Fibroblast of lung (primary cell): Measurements from ENCODE around the gene FRMPD2. TPM values are rescaled to one million over a fixed set of nuclear protein-coding genes. Genes with fewer than 3 reads are reported as not detected.

ENCODE experiments used
- DNase-seq, 2 donors: peaks; one replicate each; pipeline versions ENCODE4 v3.0.0 to v3.0.0-alpha.2; 2010; ENCODE audit warnings: low read depth in 2 of 2
- H2AFZ ChIP-seq: 2 replicates; pipeline ENCODE4 v1.5.1; 2012; ENCODE audit warnings: low read length, control low read depth, inconsistent platforms
- H3K27ac ChIP-seq: 2 replicates; pipeline ENCODE4 v1.5.1; 2011; ENCODE audit warnings: low read length, control low read depth; ENCODE audit not compliant: insufficient read depth
- H3K27me3 ChIP-seq: 2 replicates; pipeline ENCODE4 v1.5.1; 2011; ENCODE audit warnings: mild to moderate bottlenecking, low read length; ENCODE audit not compliant: control insufficient read depth, insufficient read depth
- H3K36me3 ChIP-seq: 2 replicates; pipeline ENCODE4 v1.5.1; 2011; ENCODE audit warnings: low read length; ENCODE audit not compliant: control insufficient read depth, insufficient read depth
- H3K4me1 ChIP-seq: 2 replicates; pipeline ENCODE4 v1.5.1; 2011; ENCODE audit warnings: low read length; ENCODE audit not compliant: control insufficient read depth, insufficient read depth; ENCODE audit errors: extremely low read depth
- H3K4me2 ChIP-seq: 2 replicates; pipeline ENCODE4 v1.5.1; 2011; ENCODE audit warnings: low read length, control low read depth; ENCODE audit not compliant: insufficient read depth; ENCODE audit errors: extremely low read depth
- H3K4me3 ChIP-seq, 4 experiments: fragments of 200-600 bp in 1 of 4; sonication (generic) in 1 of 4; replicated peaks in 1 of 4; 2 replicates each; pipeline ENCODE4 v1.5.1; 2011 to 2016; ENCODE audit warnings: low read length in 4 of 4, low read depth in 3 of 4, mild to moderate bottlenecking in 3 of 4, control low read depth in 2 of 4, inconsistent platforms in 1 of 4, mixed read lengths in 1 of 4; ENCODE audit not compliant: insufficient read depth in 1 of 4; ENCODE audit errors: control extremely low read depth in 1 of 4
- H3K79me2 ChIP-seq: 2 replicates; pipeline ENCODE4 v1.5.1; 2012; ENCODE audit warnings: mild to moderate bottlenecking, low read length, inconsistent platforms; ENCODE audit not compliant: control insufficient read depth, insufficient read depth
- H3K9ac ChIP-seq: 2 replicates; pipeline ENCODE4 v1.5.1; 2011; ENCODE audit warnings: mild to moderate bottlenecking, low read length, control low read depth; ENCODE audit not compliant: insufficient read depth
- H3K9me3 ChIP-seq: 2 replicates; pipeline ENCODE4 v1.5.1; 2012; ENCODE audit warnings: low read depth, low read length; ENCODE audit not compliant: control insufficient read depth, insufficient read depth
- H4K20me1 ChIP-seq: 2 replicates; pipeline ENCODE4 v1.5.1; 2011; ENCODE audit warnings: low read length; ENCODE audit not compliant: control insufficient read depth, insufficient read depth; ENCODE audit errors: extremely low read depth
- EZH2 ChIP-seq: IDR thresholded peaks from 2 replicates; pipeline ENCODE4 v1.5.1; 2012; ENCODE audit warnings: low read length, control low read depth, mild to moderate bottlenecking; ENCODE audit errors: missing control alignments
- polyA plus RNA-seq, 2 donors: library from polyadenylated mRNA; depleted of rRNA in 1 of 2; stranded (reverse) in 1 of 2; unstranded in 1 of 2; fragments of >200 nt; gene quantifications; 2 replicates each; pipeline ENCODE4 v1.2.1, GENCODE V29; 2011 to 2012; ENCODE audit warnings: missing spikeins in 1 of 2
- total RNA-seq: library from RNA; depleted of rRNA; stranded (reverse); fragments of >200 nt; gene quantifications from 2 replicates; pipeline ENCODE4 v1.2.1, GENCODE V29; 2014
- TF ChIP-seq, protein P1 (sequence below), 2 donors: IDR thresholded peaks in 1 of 2; conservative IDR thresholded peaks in 1 of 2; 1 replicate in 1 of 2; 2 replicates in 1 of 2; pipeline ENCODE4 v1.5.1; 2011 to 2012; ENCODE audit warnings: low read length in 2 of 2, control low read depth in 1 of 2, inconsistent platforms in 1 of 2, low read depth in 1 of 2, mild to moderate bottlenecking in 1 of 2

FRMPD2 gene
- total and polyA plus RNA-seq, 2 donors (not counting 1 experiment from before 2014, with no cell fraction given) = 0.16 TPM; not detected in 1

DNA sequence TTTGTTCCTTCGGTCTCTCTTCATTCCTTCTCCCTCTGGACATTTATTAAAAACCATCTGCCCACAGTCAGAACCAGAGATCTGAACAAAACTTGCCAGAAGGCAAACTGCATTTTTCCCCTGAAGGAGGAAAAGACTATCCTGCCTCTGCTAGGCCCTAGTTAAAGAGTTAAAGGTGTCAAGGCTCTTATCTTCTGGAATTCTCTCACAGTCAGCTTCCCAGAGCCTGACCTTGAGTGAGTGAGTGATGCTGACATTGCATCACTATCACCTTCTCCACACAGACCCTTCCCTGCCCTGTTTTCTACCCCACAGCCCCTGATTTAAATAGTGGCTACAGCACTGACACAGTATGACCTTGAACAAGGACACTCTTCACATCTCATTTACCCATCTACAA, 16.4 kb downstream of the FRMPD2 start:
- H2AFZ ChIP-seq = no peak overlapping the region
- no peaks in the 10 kb centered on the region for H3K9me3 ChIP-seq
- no peaks in the 10 kb centered on the region for H3K36me3 ChIP-seq
- no peaks in the 10 kb centered on the region for H4K20me1 ChIP-seq
- no peaks in the 10 kb centered on the region for H3K4me1 ChIP-seq
- no peak overlapping the region for H3K4me2 ChIP-seq
- no peak for DNase-seq
- H3K9ac ChIP-seq = no peak overlapping the region
- no peak overlapping the region for H3K4me3 ChIP-seq
- TF ChIP-seq, protein P1, sequence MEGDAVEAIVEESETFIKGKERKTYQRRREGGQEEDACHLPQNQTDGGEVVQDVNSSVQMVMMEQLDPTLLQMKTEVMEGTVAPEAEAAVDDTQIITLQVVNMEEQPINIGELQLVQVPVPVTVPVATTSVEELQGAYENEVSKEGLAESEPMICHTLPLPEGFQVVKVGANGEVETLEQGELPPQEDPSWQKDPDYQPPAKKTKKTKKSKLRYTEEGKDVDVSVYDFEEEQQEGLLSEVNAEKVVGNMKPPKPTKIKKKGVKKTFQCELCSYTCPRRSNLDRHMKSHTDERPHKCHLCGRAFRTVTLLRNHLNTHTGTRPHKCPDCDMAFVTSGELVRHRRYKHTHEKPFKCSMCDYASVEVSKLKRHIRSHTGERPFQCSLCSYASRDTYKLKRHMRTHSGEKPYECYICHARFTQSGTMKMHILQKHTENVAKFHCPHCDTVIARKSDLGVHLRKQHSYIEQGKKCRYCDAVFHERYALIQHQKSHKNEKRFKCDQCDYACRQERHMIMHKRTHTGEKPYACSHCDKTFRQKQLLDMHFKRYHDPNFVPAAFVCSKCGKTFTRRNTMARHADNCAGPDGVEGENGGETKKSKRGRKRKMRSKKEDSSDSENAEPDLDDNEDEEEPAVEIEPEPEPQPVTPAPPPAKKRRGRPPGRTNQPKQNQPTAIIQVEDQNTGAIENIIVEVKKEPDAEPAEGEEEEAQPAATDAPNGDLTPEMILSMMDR (conservative IDR thresholded peaks at IDR 0.05 in 1 of 2, IDR thresholded peaks at IDR 0.05 in 1 of 2; ENCODE audit: low read depth in 1 of 2, low read length in 2 of 2) = no peak
- TF ChIP-seq EZH2 = no peak
- H3K27me3 ChIP-seq = peaks cover 3% of the 10 kb centered on the region
- no peaks in the 10 kb centered on the region for H3K79me2 ChIP-seq
- no peak overlapping the region for H3K27ac ChIP-seq

DNA sequence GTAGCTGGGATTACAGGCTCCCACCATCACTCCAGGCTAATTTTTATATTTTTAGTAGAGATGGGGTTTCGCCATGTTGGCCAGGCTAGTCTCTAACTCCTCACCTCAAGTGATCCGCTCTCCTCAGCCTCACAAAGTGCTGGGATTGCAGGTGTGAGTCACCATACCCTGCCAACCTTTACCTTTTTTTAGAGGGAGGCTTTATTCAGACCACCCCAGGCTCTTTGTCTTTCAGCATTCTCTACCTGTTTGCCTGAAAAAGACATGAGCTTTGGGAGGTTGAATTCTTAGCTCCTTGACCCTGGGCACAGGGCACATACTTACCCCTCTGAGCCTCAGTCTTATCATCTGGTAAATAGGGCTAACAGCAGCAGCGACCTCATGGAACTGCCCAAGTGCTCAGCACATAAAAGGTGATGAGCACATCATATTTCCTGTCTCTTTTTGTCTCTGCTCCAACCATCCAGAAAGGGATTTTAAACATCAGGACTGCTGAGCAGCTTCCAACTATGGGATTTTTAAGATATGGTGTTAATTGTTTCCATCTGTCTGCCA, 17.0 kb downstream of the FRMPD2 start:
- H4K20me1 ChIP-seq = no peaks in the 10 kb centered on the region
- no peak overlapping the region for H3K4me2 ChIP-seq
- no peak for DNase-seq
- no peaks in the 10 kb centered on the region for H3K4me1 ChIP-seq
- no peaks in the 10 kb centered on the region for H3K36me3 ChIP-seq
- no peak for TF ChIP-seq EZH2
- TF ChIP-seq, protein P1 (conservative IDR thresholded peaks at IDR 0.05 in 1 of 2, IDR thresholded peaks at IDR 0.05 in 1 of 2; ENCODE audit: low read depth in 1 of 2, low read length in 2 of 2) = no peak
- no peak overlapping the region for H2AFZ ChIP-seq
- H3K9me3 ChIP-seq = no peaks in the 10 kb centered on the region
- H3K79me2 ChIP-seq = no peaks in the 10 kb centered on the region
- H3K4me3 ChIP-seq = no peak overlapping the region
- H3K9ac ChIP-seq = no peak overlapping the region
- no peak overlapping the region for H3K27ac ChIP-seq
- peaks cover 3% of the 10 kb centered on the region for H3K27me3 ChIP-seq

DNA sequence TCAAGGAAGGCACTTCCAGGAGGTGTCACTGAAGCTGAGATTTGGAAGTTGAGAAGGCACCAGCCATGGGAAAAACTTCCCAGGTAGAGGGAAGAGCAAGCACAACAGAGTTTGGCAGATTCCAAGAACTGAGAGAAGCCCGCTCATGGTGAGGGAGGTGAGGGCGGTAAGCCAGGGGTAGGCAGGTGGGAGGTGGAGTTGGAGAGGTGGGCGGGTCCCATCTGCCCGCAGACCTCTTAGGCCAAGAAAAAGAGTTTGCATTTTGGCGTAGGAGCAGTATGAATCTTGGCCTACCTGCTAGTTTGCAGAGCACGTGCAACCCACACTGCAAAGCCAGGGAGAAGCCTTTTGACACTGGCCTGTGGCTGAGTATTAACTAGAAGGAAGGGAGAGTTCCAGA, 18.8 kb downstream of the FRMPD2 start:
- Histone ChIP-seq H3K27ac (no peak overlapping the region), H3K9ac (no peak overlapping the region), H3K9me3 (no peaks in the 10 kb centered on the region), H2AFZ (no peak overlapping the region), H3K4me3 (no peak overlapping the region), H3K36me3 (no peaks in the 10 kb centered on the region), H3K4me1 (no peaks in the 10 kb centered on the region), H3K79me2 (no peaks in the 10 kb centered on the region), H4K20me1 (no peaks in the 10 kb centered on the region), H3K4me2 (no peak overlapping the region), H3K27me3 (no peaks in the 10 kb centered on the region)
- TF ChIP-seq EZH2 = no peak
- TF ChIP-seq, protein P1 (conservative IDR thresholded peaks at IDR 0.05 in 1 of 2, IDR thresholded peaks at IDR 0.05 in 1 of 2; ENCODE audit: low read depth in 1 of 2, low read length in 2 of 2) = no peak
- DNase-seq = no peak
